Fibroblast of skin of left biceps (primary cell): ENCODE results near the gene GLP1R.
"Not testable (repeated sequence)": the region's sequence is repeated elsewhere in the genome, so short reads cannot be mapped to it uniquely, and the experiment has no call there.

Experiments used
- DNase-seq, 2 experiments: peaks; one replicate each; pipeline ENCODE4 v3.0.0-alpha.2; 2013; ENCODE audit warnings: low read depth in 2 of 2

GLP1R gene

GRCh38 chr6:39128106-39128505 is 79.5 kb downstream of the GLP1R start:
- DNase-seq, result no peak

GRCh38 chr6:39128832-39129231 is 80.3 kb downstream of the GLP1R start:
- DNase-seq, result no peak

GRCh38 chr6:39130691-39131090 is 82.1 kb downstream of the GLP1R start:
- no peak for DNase-seq

GRCh38 chr6:39134761-39135160 is 86.2 kb downstream of the GLP1R start:
- DNase-seq, result not testable (repeated sequence)

- DNase-seq, result not testable (repeated sequence)
Measured at GRCh38 chr6:39136207-39136606, 87.6 kb downstream of the GLP1R start.

- no peak for DNase-seq
Measured at GRCh38 chr6:39137245-39137644, 88.7 kb downstream of the GLP1R start.
